ENCODE results near the gene VWC2L.

VWC2L gene

DNA sequence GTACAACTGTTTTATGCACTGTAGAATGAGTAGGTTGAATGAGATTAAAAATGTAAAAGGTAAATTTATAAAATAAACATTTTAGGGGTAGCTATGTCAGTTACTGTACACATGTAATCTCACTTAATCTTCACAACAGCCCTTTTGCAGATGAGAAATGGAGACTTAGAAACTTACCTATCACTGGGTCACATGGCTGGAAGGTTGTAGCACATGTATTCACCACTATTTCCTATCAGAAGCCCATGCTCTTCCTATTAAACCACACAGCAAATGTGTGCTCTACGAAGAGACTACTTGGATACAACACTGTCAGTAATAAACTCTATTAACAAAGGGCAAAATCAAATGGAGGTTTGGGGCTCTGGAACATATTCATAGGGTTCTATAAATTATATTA is 60.5 kb downstream of the VWC2L start:
- no peak for DNase-seq

DNA sequence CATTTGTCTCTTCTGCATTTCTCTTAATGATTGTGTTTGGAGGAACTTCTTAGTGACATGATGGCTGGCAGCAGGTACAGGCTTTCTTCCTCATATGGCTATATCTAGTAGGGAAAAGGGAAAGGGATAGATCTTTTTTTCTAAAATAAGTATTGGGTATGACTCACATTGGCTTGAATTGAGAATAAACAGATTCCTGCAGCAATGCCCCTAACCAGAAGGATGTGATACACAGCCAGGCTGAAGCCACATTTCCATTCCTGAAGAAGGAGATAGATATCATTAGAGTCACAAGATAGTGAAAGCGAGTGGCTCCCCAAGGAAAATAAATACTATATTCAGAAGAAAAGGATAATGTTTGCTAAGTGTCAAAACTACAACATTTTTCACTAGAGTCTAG is 61.1 kb downstream of the VWC2L start:
- DNase-seq: no peak

DNA sequence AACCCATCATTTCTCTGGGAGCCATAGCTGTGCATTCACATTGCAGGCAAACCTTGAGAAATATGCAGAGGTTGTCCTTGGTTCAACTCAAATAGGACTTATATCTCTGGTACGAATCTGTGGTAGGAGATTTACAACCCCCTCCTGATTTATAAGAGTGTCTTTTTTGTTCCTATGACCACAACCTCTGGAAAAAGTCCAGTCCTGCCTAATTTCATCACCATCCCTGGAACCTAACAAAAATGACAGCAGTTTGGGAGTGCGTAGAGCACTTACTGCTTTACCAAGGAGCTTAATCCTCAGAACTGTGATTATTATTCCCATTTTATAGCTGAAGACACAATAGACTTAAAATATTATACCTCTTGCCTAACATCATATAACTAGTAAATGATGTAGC is 66.5 kb downstream of the VWC2L start:
- DNase-seq: no peak

DNA sequence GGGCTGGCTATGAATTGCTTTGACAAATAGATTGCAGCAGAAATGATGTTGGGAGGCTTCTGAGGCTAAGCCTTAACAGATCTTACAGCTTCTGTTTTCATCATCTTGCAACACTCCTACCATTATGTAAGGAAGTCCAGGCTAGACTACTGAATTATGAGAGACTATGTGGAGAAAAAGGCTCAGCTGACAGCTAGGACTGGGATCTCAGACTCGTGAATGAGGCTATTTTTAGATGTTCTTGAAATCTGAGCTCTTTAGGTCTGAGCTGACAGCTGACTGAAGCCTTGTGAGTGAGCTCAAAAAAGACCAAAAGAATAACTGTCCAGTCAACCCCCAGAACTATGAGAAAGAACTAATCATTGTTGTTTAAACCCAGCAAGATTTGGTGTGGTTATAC is 70.3 kb downstream of the VWC2L start:
- no peak for DNase-seq

DNA sequence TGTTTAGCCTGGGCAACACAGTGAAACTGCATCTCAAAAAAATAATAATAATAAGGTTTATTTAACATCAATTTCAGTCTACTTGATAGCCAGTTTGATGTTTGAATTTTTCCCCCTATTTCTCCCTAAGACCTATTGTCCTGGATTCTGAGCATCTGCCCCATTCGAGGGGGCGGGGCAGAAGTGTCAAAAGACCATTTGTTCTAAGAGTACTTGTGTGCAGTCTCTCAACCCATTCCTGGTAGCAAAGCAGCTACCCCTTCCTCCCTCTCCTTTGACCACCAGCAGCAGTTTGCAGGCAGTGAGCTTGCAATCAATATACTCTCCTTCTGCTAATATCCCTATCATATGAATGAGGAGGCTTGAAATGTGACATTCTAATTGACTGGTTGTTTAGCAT is 71.9 kb downstream of the VWC2L start:
- no peak for DNase-seq

DNA sequence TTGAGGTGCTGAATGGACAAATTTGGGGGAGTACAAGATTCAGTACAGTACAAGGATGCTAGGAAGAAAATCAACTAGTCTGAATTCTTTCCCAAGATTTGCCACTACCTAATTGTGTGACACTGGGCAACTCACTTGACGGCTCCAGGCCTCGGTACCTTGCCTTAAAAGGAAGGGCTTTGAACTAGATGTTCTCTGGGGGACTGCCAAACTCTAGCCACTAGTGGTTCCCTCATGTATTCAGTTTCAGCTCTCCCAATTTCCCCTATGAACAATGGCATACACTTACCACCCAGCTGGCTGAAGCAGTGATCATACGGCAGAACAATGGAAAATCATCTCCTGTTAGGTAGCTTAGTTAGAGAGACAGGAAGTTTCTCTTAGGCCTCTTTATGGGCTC is 73.4 kb downstream of the VWC2L start:
- no peak for DNase-seq

DNA sequence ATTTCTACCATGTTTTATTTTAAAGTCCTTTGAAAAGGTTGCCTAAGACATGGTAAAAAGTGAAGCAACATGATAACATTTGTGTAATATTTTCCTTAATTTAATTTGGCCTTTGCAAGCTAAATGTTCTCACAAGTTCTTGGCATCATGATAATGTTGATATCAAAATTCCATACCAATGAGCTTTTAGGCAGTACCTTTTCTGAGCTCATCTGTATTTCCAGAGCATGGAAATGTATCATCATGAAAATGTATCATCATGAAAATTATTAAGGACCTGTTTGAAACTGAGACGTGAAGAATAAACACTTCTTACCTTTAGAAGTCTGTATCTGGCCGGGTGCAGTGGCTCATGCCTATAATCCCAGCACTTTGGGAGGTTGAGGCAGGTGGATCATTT is 73.8 kb downstream of the VWC2L start:
- DNase-seq: no peak

DNA sequence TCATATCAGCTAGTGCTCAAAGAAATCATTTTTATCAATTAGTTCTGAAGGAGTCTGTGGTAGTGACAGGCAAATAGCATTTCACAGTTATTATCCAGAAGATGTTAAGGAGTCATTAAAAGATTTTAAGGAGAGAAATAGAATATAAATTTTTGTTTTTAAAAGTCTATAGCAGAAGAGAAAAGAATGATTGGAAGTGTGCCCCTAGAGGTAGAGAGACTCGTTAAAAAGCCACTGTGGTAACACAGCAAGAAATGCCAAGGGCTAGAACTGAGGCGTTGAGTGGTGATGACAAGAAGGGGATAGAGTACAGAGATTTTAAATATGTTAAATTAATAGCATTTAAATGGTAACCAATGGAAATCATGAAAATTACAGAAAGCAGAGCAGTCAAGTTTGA is 78.3 kb downstream of the VWC2L start:
- DNase-seq: no peak

DNA sequence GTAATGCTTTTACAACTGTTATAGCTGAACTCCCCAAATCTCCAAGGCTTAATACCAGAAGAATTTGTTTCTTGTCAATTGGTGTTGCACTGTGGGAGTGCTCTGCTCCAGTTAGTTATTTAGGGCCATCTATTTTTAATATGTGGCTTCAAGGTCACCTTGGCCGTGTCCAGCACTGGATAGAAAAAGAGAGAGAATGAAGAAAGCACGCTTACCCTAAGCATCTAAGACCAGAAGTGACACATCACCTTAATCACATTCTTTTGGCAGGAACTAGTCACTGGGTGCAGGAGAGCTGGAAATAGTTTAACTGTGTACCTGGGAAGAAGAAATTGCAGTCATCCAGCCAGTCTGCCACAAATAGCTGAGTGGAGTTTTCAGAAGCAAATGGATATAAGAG is 78.8 kb downstream of the VWC2L start:
- DNase-seq: no peak

DNA sequence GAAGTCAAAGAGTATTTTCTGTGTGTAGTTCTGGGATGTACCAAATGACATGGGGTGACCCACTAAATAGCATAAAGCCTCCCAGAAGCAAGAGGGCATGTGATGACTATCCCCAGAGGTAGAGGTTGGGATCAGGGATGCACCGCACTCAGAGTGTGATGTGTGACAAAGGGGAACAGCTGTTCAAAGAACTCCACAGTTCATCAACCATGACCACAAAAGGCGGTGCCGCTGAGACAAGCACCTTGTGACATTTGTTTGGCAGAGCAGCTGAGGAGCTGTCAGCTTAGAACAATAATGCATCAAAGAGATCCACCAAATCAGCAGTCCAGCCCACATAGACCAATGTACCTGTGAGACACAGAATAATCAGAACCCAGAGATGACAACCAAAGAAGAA is 81.3 kb downstream of the VWC2L start:
- DNase-seq: no peak

DNA sequence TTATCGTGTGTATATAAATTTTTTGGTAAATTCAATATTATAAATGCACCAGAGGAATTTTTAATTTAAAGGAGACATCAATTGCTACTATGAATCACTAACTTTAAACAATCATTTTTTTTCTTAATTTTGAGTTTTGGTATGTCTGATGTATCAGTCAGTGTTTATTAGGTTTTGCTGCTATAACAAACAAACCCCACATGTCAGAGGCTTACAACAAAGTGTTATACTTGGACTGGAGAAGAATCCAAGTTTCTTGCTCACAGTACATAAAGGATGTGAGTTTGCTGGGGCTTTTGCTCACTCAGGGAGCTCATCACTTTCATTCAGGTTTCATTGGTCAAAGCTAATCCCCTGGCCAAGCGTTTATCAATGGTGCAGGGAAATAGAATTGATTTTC is 81.8 kb downstream of the VWC2L start:
- no peak for DNase-seq

DNA sequence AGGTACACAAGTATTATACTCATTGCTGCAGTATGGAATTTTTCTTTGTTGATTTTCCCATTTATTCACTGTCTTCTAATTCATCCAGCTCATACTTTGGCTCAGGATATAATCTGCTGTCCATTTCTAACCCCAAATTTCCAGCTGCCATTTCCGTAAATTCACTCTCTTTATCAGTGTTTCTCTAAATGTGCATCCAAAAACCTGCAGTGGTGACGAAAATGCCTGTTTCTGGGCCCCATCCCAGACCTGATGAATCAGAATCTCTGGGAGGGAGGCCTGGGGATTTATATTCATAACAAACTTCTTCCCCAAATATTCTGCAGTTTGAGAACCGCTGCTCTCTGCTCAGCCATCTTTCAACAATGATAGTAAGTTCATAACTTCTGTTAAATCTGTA is 86.6 kb downstream of the VWC2L start:
- DNase-seq: no peak

DNA sequence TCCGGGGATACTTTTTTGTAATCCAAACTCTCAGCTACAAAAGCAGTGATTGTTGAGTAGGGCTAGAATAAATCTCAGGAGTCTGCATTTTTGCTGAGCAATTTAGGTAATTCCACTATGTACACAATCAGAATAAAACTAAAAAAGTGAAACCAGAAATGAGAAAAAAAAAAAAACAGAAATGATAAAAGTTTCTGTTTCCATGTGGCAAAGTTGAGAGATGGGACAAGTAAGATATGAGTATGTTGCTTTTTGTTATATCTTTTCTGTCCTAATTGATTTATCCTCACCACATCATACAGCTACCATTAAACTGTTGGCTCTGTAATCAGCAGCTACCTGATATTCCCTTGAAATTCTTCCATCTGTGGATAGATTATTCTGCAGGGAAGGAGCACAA is 92.7 kb downstream of the VWC2L start:
- no peak for DNase-seq

DNA sequence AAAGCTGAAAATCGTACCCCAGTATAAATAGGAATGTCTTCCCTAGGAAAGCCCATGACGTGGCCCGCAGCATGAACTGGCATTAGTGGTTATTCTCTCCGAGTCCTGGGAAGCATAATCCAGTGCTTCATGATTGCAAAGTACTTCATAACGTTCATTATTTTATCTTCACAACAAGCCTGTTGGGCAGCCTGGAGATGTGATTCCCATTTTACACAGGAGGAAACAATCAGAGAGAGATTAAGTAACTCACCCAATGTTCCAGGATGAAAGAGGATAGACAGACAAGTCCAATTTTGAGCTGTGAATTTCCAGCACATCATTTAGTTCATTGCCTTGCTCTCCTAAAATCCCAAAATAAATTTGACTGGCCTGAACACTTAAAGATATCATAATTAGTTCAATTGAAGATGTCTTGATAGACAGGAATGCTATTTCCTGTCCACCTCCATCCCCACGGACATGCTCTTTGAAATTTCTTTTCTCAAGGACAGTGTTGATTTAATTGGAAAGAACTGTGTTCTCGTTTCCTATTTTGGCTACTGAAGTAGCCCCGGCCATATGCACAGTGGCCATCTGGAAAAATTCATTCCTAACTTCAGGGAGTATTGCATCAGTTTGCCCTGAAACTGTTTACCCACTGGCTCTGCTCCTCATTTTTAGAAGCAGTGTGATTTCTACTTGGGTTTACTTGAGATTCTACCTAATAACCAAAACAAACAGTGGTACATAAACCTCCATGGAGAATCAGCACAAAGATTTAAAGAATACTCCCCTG is 93.9 kb downstream of the VWC2L start:
- no peak for DNase-seq

DNA sequence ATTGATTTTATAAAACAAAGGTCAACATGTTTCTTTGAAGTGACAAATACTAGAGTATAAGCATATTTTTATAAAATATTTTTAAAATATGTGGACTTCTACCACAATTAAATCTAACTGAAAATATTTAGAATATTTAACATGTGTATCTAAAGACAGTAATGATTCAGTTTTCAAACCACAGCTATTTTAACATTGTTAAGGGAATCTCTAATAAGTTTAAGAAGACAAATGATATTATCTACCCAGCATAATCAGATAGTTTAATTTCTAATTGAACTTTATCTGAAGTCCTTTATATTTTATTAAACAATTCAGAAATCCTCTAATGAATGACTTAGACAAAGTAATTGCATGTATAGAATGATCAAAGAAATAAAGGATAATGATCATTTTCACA is 96.2 kb downstream of the VWC2L start:
- no peak for DNase-seq

DNA sequence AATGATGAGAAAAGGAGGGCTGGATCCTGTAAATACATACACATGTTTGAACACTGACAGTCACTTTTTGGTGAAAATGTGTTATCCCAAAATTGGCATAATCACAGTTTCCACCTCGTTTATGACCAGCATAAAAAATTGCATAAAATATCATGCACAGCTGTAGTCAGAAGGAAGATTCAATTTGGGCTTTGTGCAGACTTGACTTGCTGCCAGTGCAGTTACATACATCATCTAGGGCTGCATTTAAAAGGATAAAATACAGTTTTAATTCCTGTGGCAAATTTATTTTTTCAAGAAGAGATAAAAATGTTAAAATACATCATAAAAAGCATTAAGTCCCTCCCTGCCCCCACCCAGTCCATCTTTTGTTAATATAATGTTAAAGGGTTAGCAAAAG is 103.8 kb downstream of the VWC2L start:
- no peak for DNase-seq

DNA sequence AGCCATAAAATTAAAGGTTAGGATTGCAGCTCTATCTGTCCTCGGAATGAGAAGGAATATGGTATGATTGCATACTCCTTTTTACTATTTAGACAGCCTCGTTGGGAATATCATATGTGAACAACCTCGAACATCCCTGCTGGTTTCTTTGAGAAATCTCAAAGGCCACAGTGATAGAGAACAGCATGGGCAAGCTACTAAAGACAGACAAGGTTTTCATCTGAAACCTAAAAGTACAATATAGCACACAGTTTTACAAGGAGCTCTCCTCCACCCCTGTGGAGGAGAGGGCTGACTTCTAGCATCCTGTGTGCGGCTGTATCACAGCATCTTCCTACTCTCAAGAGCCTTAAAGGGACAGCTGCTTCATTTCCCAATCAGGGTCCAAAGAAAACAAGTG is 104.3 kb downstream of the VWC2L start:
- no peak for DNase-seq

DNA sequence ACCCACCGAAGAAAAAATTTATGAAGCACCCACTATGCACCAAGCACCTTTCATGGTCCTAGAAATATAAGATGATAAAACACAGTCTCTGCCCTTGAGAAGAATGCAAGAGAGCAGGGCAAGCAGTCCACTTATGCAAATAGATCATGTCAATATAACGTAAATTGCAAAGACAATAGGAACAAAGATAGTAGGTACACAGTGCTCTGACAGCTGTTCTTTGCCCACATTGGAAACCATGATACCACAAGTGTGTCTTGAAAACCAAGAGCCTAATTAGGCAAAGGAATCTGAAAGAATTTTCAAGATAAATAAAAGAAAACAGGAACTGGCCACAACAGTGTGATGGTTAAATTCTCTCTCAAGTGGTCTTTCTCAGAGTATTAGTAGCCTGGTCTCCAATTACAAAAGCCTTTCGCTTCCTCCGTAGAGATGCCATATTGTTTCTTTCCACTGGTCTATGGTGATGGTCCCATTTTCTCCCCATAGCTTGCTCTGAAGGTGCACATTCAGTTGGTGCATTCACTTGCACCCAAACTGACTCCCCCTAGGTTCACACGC is 108.5 kb downstream of the VWC2L start:
- DNase-seq: no peak

DNA sequence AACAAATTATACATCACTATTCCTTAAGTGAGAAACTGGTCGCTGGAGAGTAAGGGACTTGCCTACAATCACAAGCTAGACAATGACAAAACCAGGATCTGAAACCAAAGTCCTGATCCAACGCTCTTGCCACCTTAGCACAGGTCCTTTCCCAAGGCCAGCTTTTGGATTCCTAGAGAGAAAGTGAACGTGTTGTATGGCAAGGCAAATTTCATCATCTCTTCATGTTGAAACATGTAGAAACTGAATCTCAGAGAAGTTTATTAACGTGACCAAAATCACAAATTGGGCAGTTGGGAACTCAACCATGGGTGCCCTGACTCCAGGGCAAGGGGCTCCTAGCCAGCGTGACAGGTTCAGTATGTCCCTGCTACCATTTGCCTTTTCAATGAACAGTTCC is 118.2 kb downstream of the VWC2L start:
- no peak for DNase-seq

DNA sequence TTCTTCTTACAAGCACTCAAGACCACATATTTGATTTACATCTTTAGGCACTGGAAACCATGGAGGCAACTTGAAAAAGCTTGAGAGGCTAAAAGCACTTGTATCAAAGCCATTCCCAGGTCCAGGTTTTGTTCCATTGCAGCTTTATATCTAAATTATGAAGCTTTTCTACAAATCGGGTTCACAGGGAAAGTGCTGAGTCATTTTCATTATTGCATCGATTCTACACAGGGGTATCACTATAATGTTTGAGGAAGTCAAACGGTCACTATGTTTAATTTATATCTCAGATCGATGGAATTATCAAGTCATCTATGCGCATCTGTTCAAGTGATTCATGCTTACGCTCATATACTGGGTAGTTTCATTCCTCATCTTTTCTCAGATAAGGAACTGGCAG is 118.7 kb downstream of the VWC2L start:
- DNase-seq: no peak

DNA sequence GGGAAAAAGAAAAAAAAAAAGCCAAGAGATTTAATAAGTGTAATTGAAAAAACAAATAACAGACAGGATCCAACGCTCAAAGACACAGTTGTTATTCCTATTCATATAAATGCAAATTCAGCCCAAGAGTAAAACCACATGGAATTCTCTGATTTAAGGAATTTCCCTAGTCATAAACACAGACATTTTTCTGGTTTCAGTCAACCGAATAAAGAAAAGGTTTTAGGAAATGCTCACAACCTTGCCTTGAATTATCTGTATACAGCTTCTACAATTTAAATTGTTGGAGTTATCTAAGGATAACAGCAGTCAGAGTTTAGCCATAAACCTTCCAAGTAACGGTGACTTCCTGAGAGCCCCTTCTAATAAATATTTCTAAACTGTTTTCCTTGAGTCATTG is 122.7 kb downstream of the VWC2L start:
- DNase-seq: no peak

DNA sequence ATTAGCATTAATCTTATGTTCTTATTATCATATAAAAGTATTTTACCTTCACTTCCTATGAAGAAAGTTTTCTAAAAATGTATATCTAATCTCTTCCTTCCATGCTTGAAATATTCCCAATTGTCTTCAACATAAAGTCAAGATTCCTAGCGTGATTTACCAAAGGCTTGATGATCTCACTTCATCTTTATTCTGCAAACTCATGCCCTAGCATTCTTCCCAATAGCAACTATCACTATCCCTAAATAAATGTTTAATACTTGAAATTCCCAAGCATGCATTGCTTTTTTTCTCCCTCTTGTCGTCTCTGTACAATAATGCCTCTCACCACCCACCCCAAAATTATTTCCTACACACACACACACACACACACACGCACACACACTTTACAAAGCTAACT is 125.8 kb downstream of the VWC2L start:
- DNase-seq: no peak

DNA sequence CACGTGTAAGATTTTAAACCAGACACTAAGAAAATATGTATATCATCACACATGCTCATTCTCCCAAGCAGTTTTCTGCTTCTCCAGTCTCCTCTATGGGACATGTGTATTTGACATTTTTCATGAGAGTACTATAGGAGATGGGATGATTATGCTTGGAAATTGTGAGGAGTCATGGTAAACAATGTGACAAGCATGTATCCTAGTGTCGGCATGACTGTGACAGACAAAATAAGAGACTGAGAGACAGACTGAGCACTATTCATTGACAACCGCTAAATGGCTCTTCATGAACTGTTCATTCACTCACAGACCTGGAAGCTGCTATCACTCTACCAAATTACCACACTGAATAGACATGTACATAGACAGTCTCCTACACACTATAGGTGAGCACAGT is 127.1 kb downstream of the VWC2L start:
- no peak for DNase-seq

DNA sequence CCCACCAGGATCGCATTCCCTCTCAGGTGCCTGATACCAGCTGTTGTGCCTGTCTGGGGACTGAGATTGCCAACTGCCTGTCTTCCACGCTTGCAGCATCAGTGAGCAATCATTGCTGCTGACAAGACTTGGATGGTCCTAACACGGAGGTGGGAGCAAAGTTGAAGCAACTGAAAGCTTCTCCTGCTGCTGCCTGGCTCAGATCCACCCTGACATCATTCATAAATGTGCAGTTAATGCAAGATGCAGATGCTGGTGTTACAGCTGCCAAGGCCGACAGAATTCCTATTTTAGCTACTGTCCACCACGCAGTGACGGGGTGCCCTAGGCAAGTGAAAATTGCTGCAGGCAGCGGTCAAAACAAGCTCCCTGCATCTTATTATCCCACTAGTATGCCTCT is 131.4 kb downstream of the VWC2L start:
- no peak for DNase-seq

DNA sequence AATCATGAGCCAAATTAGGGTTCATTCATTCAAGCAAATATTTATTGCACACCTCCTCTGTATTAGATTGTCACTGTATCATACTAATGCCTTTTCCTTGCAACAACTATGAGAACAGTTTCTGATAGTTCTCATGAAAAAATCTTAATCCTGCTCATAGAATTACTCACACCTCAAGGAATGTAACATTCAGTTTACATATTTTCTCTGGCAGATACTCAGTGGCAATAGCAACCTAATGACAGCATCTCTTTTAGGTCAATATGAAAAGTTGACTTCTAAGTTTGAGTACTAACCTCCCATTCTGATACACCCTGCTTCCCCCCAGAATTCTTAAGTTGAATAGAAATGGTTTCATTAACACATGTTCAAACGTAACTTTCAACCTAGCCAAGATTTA is 132.0 kb downstream of the VWC2L start:
- no peak for DNase-seq

Measured in activated T-cell treated with anti-CD3 and anti-CD28 coated beads, Interleukin-2, amount 50 U/mL, for 48 hours (primary cell).